SU-DHL-6 (cell line): ENCODE data around the gene ACOT6.
"Not testable (repeated sequence)": the region's sequence is repeated elsewhere in the genome, so short reads cannot be mapped to it uniquely, and the experiment has no call there.

ENCODE experiments used
- H2AFZ ChIP-seq: fragments of 200-600 bp; sonication (generic); 2 replicates; pipeline ENCODE4 v1.6.1; 2014; ENCODE audit warnings: low read depth, mild to moderate bottlenecking, moderate library complexity, mixed read lengths, antibody characterized with exemption, low read length; ENCODE audit not compliant: severe bottlenecking
- H3F3A ChIP-seq: fragments of 200-600 bp; shearing (Covaris generic); 2 replicates; pipeline ENCODE4 v1.6.0; 2016; ENCODE audit warnings: antibody characterized with exemption, mild to moderate bottlenecking; ENCODE audit not compliant: insufficient read depth
- H3K27ac ChIP-seq: fragments of 200-600 bp; sonication (generic); 2 replicates; pipeline ENCODE4 v1.5.1; 2016; ENCODE audit warnings: low read depth, mild to moderate bottlenecking, low read length, moderate library complexity, mixed read lengths
- H3K27me3 ChIP-seq: fragments of 200-600 bp; sonication (generic), shearing (Covaris generic); 2 replicates; pipeline ENCODE4 v1.6.0; 2014; ENCODE audit warnings: mild to moderate bottlenecking, low read length
- H3K36me3 ChIP-seq: fragments of 200-600 bp; sonication (generic); 2 replicates; pipeline ENCODE4 v1.6.1; 2014; ENCODE audit warnings: mild to moderate bottlenecking, low read length, mixed read lengths
- H3K4me2 ChIP-seq: fragments of 300-600, 200-600 bp; shearing (Covaris generic), sonication (generic); 2 replicates; pipeline ENCODE4 v1.6.0; 2014; ENCODE audit warnings: low read length, low read depth, mild to moderate bottlenecking; ENCODE audit not compliant: poor library complexity, severe bottlenecking
- H3K4me3 ChIP-seq: fragments of 200-600 bp; sonication (generic); 2 replicates; pipeline ENCODE4 v1.5.1; 2014; ENCODE audit warnings: antibody characterized with exemption, low read length, mild to moderate bottlenecking, mixed read lengths; ENCODE audit not compliant: insufficient read depth, poor library complexity, severe bottlenecking
- H3K79me2 ChIP-seq: fragments of 200-600 bp; sonication (generic); 2 replicates; pipeline ENCODE4 v1.6.1; 2014; ENCODE audit warnings: mild to moderate bottlenecking, low read length, moderate library complexity; ENCODE audit not compliant: insufficient read depth
- H3K9ac ChIP-seq: fragments of 200-600 bp; sonication (generic); 2 replicates; pipeline ENCODE4 v1.7.0; 2014; ENCODE audit warnings: mild to moderate bottlenecking, low read length
- H3K9me2 ChIP-seq: fragments of 200-600 bp; sonication (generic); replicated peaks from 2 replicates; pipeline ENCODE4 v1.6.1; 2014; ENCODE audit warnings: low read length; ENCODE audit not compliant: insufficient read depth
- H3K9me3 ChIP-seq: fragments of 200-600 bp; sonication (generic); 2 replicates; pipeline ENCODE4 v1.6.1; 2014; ENCODE audit warnings: low read length, mixed read lengths; ENCODE audit not compliant: insufficient read depth
- H4K20me1 ChIP-seq: fragments of 200-600 bp; sonication (generic); 2 replicates; pipeline ENCODE4 v1.6.1; 2014; ENCODE audit warnings: low read depth, mild to moderate bottlenecking, antibody characterized with exemption, low read length, moderate library complexity, mixed read lengths
- CTCF ChIP-seq: fragments of 200-600 bp; sonication (generic); IDR thresholded peaks from one replicate; pipeline ENCODE4 v1.5.1; 2017; ENCODE audit warnings: antibody characterized with exemption, mild to moderate bottlenecking, low read length, moderate library complexity; ENCODE audit not compliant: insufficient read depth, poor library complexity, severe bottlenecking
- EZH2phosphoT487 ChIP-seq: fragments of 200-600 bp; sonication (generic), shearing (Covaris generic); conservative IDR thresholded peaks from 2 replicates; pipeline ENCODE4 v1.6.1; 2018; ENCODE audit warnings: mild to moderate bottlenecking, antibody characterized with exemption, low read length, moderate library complexity, mixed read lengths

The ACOT6 gene, protein sequence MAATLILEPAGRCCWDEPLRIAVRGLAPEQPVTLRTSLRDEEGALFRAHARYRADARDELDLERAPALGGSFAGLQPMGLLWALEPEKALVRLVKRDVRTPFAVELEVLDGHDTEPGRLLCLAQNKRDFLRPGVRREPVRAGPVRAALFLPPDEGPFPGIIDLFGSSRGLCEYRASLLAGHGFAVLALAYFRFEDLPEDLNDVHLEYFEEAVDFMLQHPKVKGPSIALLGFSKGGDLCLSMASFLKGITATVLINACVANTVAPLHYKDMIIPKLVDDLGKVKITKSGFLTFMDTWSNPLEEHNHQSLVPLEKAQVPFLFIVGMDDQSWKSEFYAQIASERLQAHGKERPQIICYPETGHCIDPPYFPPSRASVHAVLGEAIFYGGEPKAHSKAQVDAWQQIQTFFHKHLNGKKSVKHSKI

GRCh38 chr14:73612339-73613045 is at the start of gene ACOT6:
Gene ACOT6 (plus strand): TSS chr14:73612517. CDS start chr14:73612572, 55 bp downstream.
- Histone ChIP-seq H3K27ac (no peak within 1 kb of the TSS), H3K9me2 (no peaks in the 10 kb centered on the region), H3K79me2 (no peaks in the 10 kb centered on the region), H3K9me3 (no peaks in the 10 kb centered on the region), H3K4me2 (peak within 1 kb of the TSS; percentile 49), H4K20me1 (no peaks in the 10 kb centered on the region), H3F3A (no peaks in the 10 kb centered on the region), H3K9ac (peak within 1 kb of the TSS; percentile 35; the same call in 1 of the 2 replicates), H2AFZ (peak within 1 kb of the TSS; percentile 66), H3K27me3 (no peaks in the 10 kb centered on the region), H3K4me3 (peak within 1 kb of the TSS; percentile 46), H3K36me3 (no peaks in the 10 kb centered on the region)
- TF ChIP-seq EZH2phosphoT487 (no peak), CTCF (no peak)

GRCh38 chr14:73562696-73563095 is 49.6 kb upstream of the ACOT6 start:
- H3K27ac ChIP-seq, H3K27me3 ChIP-seq, H3K79me2 ChIP-seq, H3K9ac ChIP-seq, H3K9me2 ChIP-seq, H4K20me1 ChIP-seq, H3K4me2 ChIP-seq, H3K36me3 ChIP-seq, H3F3A ChIP-seq, H3K4me3 ChIP-seq, H3K9me3 ChIP-seq, H2AFZ ChIP-seq: not testable (repeated sequence)

GRCh38 chr14:73566431-73566830 is 45.9 kb upstream of the ACOT6 start:
- H3K9me2 ChIP-seq, H4K20me1 ChIP-seq, H3K27me3 ChIP-seq, H3K4me2 ChIP-seq, H3K79me2 ChIP-seq, H3K4me3 ChIP-seq, H3K36me3 ChIP-seq, H2AFZ ChIP-seq, H3K27ac ChIP-seq, H3F3A ChIP-seq, H3K9ac ChIP-seq, H3K9me3 ChIP-seq: not testable (repeated sequence)

DNA sequence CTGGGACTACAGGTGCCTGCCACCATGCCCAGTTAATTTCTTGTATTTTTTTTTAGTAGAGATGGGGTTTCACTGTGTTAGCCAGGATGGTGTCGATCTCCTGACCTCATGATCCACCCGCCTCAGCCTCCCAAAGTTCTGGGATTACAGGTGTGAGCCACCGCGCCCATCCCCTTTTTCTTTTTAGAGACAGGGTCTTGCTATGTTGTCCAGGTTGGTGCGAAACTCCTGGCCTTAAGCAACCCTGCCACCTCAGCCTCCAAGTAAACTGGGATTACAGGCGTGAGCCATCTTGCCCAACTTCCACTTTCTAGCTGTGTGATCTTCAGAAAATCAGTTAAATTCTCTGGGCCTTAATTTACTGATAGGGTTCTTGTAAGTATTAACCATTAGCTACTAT is 45.4 kb upstream of the ACOT6 start:
- not testable (repeated sequence) for H3K36me3 ChIP-seq, H3K9me3 ChIP-seq, H3K27me3 ChIP-seq, H3K4me3 ChIP-seq, H3K79me2 ChIP-seq, H3K27ac ChIP-seq, H3F3A ChIP-seq, H3K4me2 ChIP-seq, H3K9me2 ChIP-seq, H4K20me1 ChIP-seq, H3K9ac ChIP-seq, H2AFZ ChIP-seq
